H1 (cell line): Measurements from ENCODE around the gene EVA1C. TPM values are rescaled to one million over a fixed set of nuclear protein-coding genes. Genes with fewer than 3 reads are reported as not detected.

Experiments used
- CTCF ChIA-PET: fragments of 300-600 bp; sonication (Branson Sonifier 250); formaldehyde crosslinking; loops from one replicate; lab custom pipeline; 2021; ENCODE audit not compliant: partially characterized antibody; lab: Charles Lee
- POLR2A ChIA-PET: fragments of 300-600 bp; sonication (Branson Sonifier 250); formaldehyde crosslinking; loops from one replicate; lab custom pipeline; 2021; ENCODE audit warnings: inconsistent platforms; ENCODE audit not compliant: partially characterized antibody; lab: Charles Lee
- DNase-seq, 2 experiments: peaks; one replicate each; pipeline versions ENCODE4 v3.0.0 to v3.0.0-alpha.2; 2010 to 2022; ENCODE audit warnings: low spot score in 2 of 2, low read depth in 1 of 2, mixed read lengths in 1 of 2
- FAIRE-seq: peaks from 2 replicates; lab custom pipeline; 2011; peaks lifted over from hg19 to GRCh38; lab: Jason Lieb, UNC
- H2AFZ ChIP-seq: 2 replicates; pipeline ENCODE4 v1.8.1; 2012; ENCODE audit warnings: low read length, inconsistent platforms
- H2AK5ac ChIP-seq: 2 replicates; pipeline ENCODE4 v1.6.1; 2013; ENCODE audit warnings: low read depth, low read length
- H2BK120ac ChIP-seq: replicated peaks from 2 replicates; pipeline ENCODE3; 2013; ENCODE audit warnings: low read depth, low read length, inconsistent platforms
- H2BK12ac ChIP-seq: 2 replicates; pipeline ENCODE4 v1.6.1; 2013; ENCODE audit warnings: low read depth, low read length
- H2BK15ac ChIP-seq: 2 replicates; pipeline ENCODE4 v1.6.1; 2013; ENCODE audit warnings: low read length
- H2BK20ac ChIP-seq: 2 replicates; pipeline ENCODE4 v1.6.1; 2013; ENCODE audit warnings: low read length
- H2BK5ac ChIP-seq: 2 replicates; pipeline ENCODE4 v1.6.1; 2013; ENCODE audit warnings: low read depth, low read length
- H3K14ac ChIP-seq: 2 replicates; pipeline ENCODE4 v1.6.1; 2013; ENCODE audit warnings: inconsistent platforms; ENCODE audit not compliant: insufficient read length
- H3K18ac ChIP-seq: 2 replicates; pipeline ENCODE4 v1.6.1; 2013; ENCODE audit warnings: low read length; ENCODE audit errors: extremely low read depth
- H3K23ac ChIP-seq: 2 replicates; pipeline ENCODE4 v1.6.1; 2013; ENCODE audit warnings: inconsistent platforms; ENCODE audit not compliant: insufficient read length
- H3K23me2 ChIP-seq: 2 replicates; pipeline ENCODE4 v1.6.1; 2013; ENCODE audit warnings: low read depth, low read length
- H3K27ac ChIP-seq: 2 replicates; pipeline ENCODE4 v1.6.1; 2011; ENCODE audit warnings: low read depth, low read length, inconsistent platforms
- H3K27me3 ChIP-seq, 4 experiments: replicated peaks in 1 of 4; 1 replicate in 1 of 4; 2 replicates in 3 of 4; pipeline versions ENCODE4 v1.6.1 to v1.8.1; 2011 to 2013; ENCODE audit warnings: low read length in 3 of 4, mild to moderate bottlenecking in 3 of 4, inconsistent platforms in 2 of 4, mixed read lengths in 2 of 4, moderate library complexity in 1 of 4; ENCODE audit not compliant: control insufficient read depth in 3 of 4, insufficient read depth in 3 of 4; ENCODE audit errors: extremely low read depth in 1 of 4
- H3K36me3 ChIP-seq, 4 experiments: 2 replicates each; pipeline versions ENCODE4 v1.6.1 to v1.8.1; 2011 to 2013; ENCODE audit warnings: mild to moderate bottlenecking in 4 of 4, low read length in 3 of 4, moderate library complexity in 2 of 4, control low read depth in 1 of 4, inconsistent platforms in 1 of 4; ENCODE audit not compliant: insufficient read depth in 4 of 4, control insufficient read depth in 2 of 4
- H3K4ac ChIP-seq: replicated peaks from 2 replicates; pipeline ENCODE3; 2013; ENCODE audit warnings: low read length, low read depth, mixed read lengths, inconsistent platforms; ENCODE audit not compliant: insufficient read length
- H3K4me1 ChIP-seq, 4 experiments: replicated peaks in 1 of 4; 1 replicate in 1 of 4; 2 replicates in 3 of 4; pipeline versions ENCODE4 v1.6.1 to v1.8.1; 2011 to 2013; ENCODE audit warnings: low read length in 3 of 4, inconsistent platforms in 2 of 4, mixed read lengths in 1 of 4; ENCODE audit not compliant: insufficient read depth in 4 of 4, control insufficient read depth in 3 of 4
- H3K4me2 ChIP-seq, 2 experiments: 2 replicates each; pipeline versions ENCODE4 v1.6.1 to v1.8.1; 2011 to 2013; ENCODE audit warnings: low read depth in 2 of 2, low read length in 2 of 2, control low read depth in 1 of 2, inconsistent platforms in 1 of 2, mild to moderate bottlenecking in 1 of 2; ENCODE audit not compliant: insufficient read depth in 1 of 2
- H3K4me3 ChIP-seq, 4 experiments: fragments of 200-600, 300-600 bp in 1 of 4; sonication (generic), shearing (Covaris generic), sonication (Bioruptor Twin) in 1 of 4; 2 replicates each; pipeline versions ENCODE4 v1.5.1 to v1.8.1; 2011 to 2016; ENCODE audit warnings: low read length in 4 of 4, low read depth in 3 of 4, control low read depth in 2 of 4, inconsistent platforms in 2 of 4, mild to moderate bottlenecking in 2 of 4, mixed read lengths in 1 of 4, moderate library complexity in 1 of 4; ENCODE audit not compliant: insufficient read depth in 2 of 4; ENCODE audit errors: extremely low read depth in 1 of 4
- H3K56ac ChIP-seq: replicated peaks from 2 replicates; pipeline ENCODE3; 2013; ENCODE audit warnings: low read depth, mild to moderate bottlenecking, mixed read lengths, low read length, inconsistent platforms; ENCODE audit not compliant: insufficient read length
- H3K79me1 ChIP-seq: 2 replicates; pipeline ENCODE4 v1.6.1; 2013; ENCODE audit warnings: low read depth, low read length, control low read depth
- H3K79me2 ChIP-seq, 2 experiments: 2 replicates each; pipeline versions ENCODE4 v1.6.1 to v1.8.1; 2012 to 2013; ENCODE audit warnings: low read length in 2 of 2, mild to moderate bottlenecking in 2 of 2, inconsistent platforms in 1 of 2; ENCODE audit not compliant: insufficient read depth in 2 of 2, control insufficient read depth in 1 of 2
- H3K9ac ChIP-seq, 4 experiments: replicated peaks in 1 of 4; 1 replicate in 1 of 4; 2 replicates in 3 of 4; pipeline versions ENCODE4 v1.6.1 to v1.8.1; 2011 to 2013; ENCODE audit warnings: low read depth in 3 of 4, low read length in 3 of 4, control low read depth in 2 of 4, mild to moderate bottlenecking in 2 of 4, moderate library complexity in 2 of 4, inconsistent platforms in 1 of 4; ENCODE audit errors: extremely low read depth in 1 of 4
- H3K9me3 ChIP-seq, 2 experiments: 2 replicates each; pipeline versions ENCODE4 v1.6.1 to v1.8.1; 2012 to 2013; ENCODE audit warnings: mild to moderate bottlenecking in 2 of 2, moderate library complexity in 2 of 2, control low read depth in 1 of 2, inconsistent platforms in 1 of 2, low read depth in 1 of 2, low read length in 1 of 2, mixed read lengths in 1 of 2; ENCODE audit not compliant: insufficient read depth in 2 of 2
- H4K20me1 ChIP-seq, 2 experiments: replicated peaks in 1 of 2; 2 replicates each; pipeline versions ENCODE3 to v1.8.1; 2011 to 2013; ENCODE audit warnings: inconsistent platforms in 2 of 2, low read length in 2 of 2, mild to moderate bottlenecking in 1 of 2; ENCODE audit not compliant: insufficient read depth in 2 of 2, control insufficient read depth in 1 of 2
- H4K5ac ChIP-seq: 2 replicates; pipeline ENCODE4 v1.6.1; 2013; ENCODE audit warnings: low read length, low read depth, mixed read lengths, inconsistent platforms; ENCODE audit not compliant: insufficient read length
- H4K8ac ChIP-seq: 2 replicates; pipeline ENCODE4 v1.8.0; 2013; ENCODE audit warnings: mild to moderate bottlenecking, moderate library complexity, low read length, inconsistent platforms; ENCODE audit not compliant: insufficient read depth; ENCODE audit errors: extremely low read depth
- H4K91ac ChIP-seq: replicated peaks from 2 replicates; pipeline ENCODE3; 2013; ENCODE audit warnings: low read length, mixed read lengths, inconsistent platforms; ENCODE audit not compliant: insufficient read length
- HDAC2 ChIP-seq, 2 experiments: fragments of 300-600 bp in 1 of 2; sonication (generic) in 1 of 2; IDR thresholded peaks; 2 replicates each; pipeline ENCODE4 v1.6.1; 2011 to 2012; ENCODE audit warnings: low read depth in 2 of 2, low read length in 2 of 2, mild to moderate bottlenecking in 2 of 2, moderate library complexity in 2 of 2, borderline replicate concordance in 1 of 2, inconsistent platforms in 1 of 2
- WGBS, 2 experiments: shearing (Covaris generic) in 1 of 2; methylation state at CpG; one replicate each; pipeline versions ENCODE4 v1.1.6 to v1.1.7; 2013 to 2015; ENCODE audit warnings: low lambda C conversion rate in 2 of 2, mixed read lengths in 2 of 2, inconsistent platforms in 1 of 2, low coverage in 1 of 2, missing lambda C conversion rate in 1 of 2; ENCODE audit not compliant: insufficient replicate concordance in 2 of 2, insufficient coverage in 1 of 2, insufficient read length in 1 of 2; ENCODE audit errors: extremely low coverage in 1 of 2, missing lambda C conversion rate in 1 of 2; 5-methylcytosine and 5-hydroxymethylcytosine counted together
- polyA plus RNA-seq, 7 experiments: library from polyadenylated mRNA; depleted of rRNA in 3 of 7; stranded (reverse) in 5 of 7; unstranded in 2 of 7; fragments of >200 nt in 5 of 7; fragments of 200-250 nt in 2 of 7; gene quantifications; 1 replicate in 5 of 7; 2 replicates in 1 of 7; 4 replicates in 1 of 7; pipeline versions ENCODE4 v1.2.1 to v1.2.3, GENCODE V29; 2011 to 2013; ENCODE audit warnings: missing spikeins in 2 of 7, mixed read lengths in 2 of 7
- total RNA-seq: library from RNA; stranded (reverse); fragmentation: NEBNext Ultra II Directional; extraction: Animal tissue kit (Norgen Biotek cat#: 25700); gene quantifications from 2 replicates; pipeline ENCODE4 v1.2.1, GENCODE V29; 2021
- TF ChIP-seq, protein P1 (sequence below), 3 experiments: IDR thresholded peaks; 1 replicate in 2 of 3; 2 replicates in 1 of 3; pipeline versions ENCODE4 v1.5.1 to v1.6.1; 2011; ENCODE audit warnings: low read length in 3 of 3, mild to moderate bottlenecking in 3 of 3, inconsistent platforms in 2 of 3, low read depth in 1 of 3, moderate library complexity in 1 of 3; ENCODE audit not compliant: insufficient read depth in 1 of 3; ENCODE audit errors: control extremely low read depth in 1 of 3

The EVA1C gene
- total and polyA plus RNA-seq, 2 of the 8 experiments (the other 6 are each of a cell fraction or from before 2014, with no cell fraction given): 2.6 to 3.6 TPM

- no peak overlapping the region for H2AK5ac ChIP-seq
- H3K36me3 ChIP-seq: peaks cover 17 to 59% (median 34%) of the 10 kb centered on the region in 4 experiments
- WGBS, 2 experiments: 95% methylated on average over 7 of the region's 8 CpGs; no CpG with 5 or more reads in 1 of the 2 experiments
- peaks cover 4 to 5% of the 10 kb centered on the region in 2 experiments for H4K20me1 ChIP-seq
- H3K27me3 ChIP-seq: no peaks in the 10 kb centered on the region
- no peak for TF ChIP-seq HDAC2 (IDR thresholded peaks at IDR 0.05; ENCODE audit: borderline replicate concordance in 1 of 2, low read depth in 2 of 2, low read length in 2 of 2)
- TF ChIP-seq, protein P1, sequence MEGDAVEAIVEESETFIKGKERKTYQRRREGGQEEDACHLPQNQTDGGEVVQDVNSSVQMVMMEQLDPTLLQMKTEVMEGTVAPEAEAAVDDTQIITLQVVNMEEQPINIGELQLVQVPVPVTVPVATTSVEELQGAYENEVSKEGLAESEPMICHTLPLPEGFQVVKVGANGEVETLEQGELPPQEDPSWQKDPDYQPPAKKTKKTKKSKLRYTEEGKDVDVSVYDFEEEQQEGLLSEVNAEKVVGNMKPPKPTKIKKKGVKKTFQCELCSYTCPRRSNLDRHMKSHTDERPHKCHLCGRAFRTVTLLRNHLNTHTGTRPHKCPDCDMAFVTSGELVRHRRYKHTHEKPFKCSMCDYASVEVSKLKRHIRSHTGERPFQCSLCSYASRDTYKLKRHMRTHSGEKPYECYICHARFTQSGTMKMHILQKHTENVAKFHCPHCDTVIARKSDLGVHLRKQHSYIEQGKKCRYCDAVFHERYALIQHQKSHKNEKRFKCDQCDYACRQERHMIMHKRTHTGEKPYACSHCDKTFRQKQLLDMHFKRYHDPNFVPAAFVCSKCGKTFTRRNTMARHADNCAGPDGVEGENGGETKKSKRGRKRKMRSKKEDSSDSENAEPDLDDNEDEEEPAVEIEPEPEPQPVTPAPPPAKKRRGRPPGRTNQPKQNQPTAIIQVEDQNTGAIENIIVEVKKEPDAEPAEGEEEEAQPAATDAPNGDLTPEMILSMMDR (IDR thresholded peaks at IDR 0.05; ENCODE audit: control extremely low read depth in 1 of 3, insufficient read depth in 1 of 3, low read depth in 1 of 3, low read length in 3 of 3): peak in 2 of 3 experiments; percentile 5; a peak in 2 of 4 replicates
- H3K4me1 ChIP-seq: no peaks in the 10 kb centered on the region
- H2BK12ac ChIP-seq: no peak overlapping the region
- H2AFZ ChIP-seq: no peak overlapping the region
- CTCF ChIA-PET: interaction anchor here (0.6 to 1.0 kb wide), 2 partner anchors 15 to 193 kb away, joined by 3 read pairs; no protein-coding TSS in a partner anchor
- no peak overlapping the region for H3K23ac ChIP-seq
- H3K9me3 ChIP-seq: no peaks in the 10 kb centered on the region
- H3K9ac ChIP-seq: no peak overlapping the region
- no peak overlapping the region for H3K27ac ChIP-seq
- H2BK5ac ChIP-seq: no peak overlapping the region
- no peak overlapping the region for H3K4ac ChIP-seq
- peaks cover 0 to 12% of the 10 kb centered on the region in 2 experiments; a peak in 2 of 4 replicates for H3K79me2 ChIP-seq
- no peak overlapping the region for H4K91ac ChIP-seq
- H3K79me1 ChIP-seq: peaks cover 7% of the 10 kb centered on the region; the same call in 1 of the 2 replicates
- POLR2A ChIA-PET: no interaction called here
- FAIRE-seq: no peak
- H3K4me2 ChIP-seq: no peak overlapping the region
- no peak overlapping the region for H3K56ac ChIP-seq
- DNase-seq: no peak
- H4K5ac ChIP-seq: no peak overlapping the region
- H2BK20ac ChIP-seq: no peak overlapping the region
- H2BK15ac ChIP-seq: no peak overlapping the region
- no peak overlapping the region for H4K8ac ChIP-seq
- H3K23me2 ChIP-seq: no peaks in the 10 kb centered on the region
- no peak overlapping the region for H3K4me3 ChIP-seq
- H3K18ac ChIP-seq: no peak overlapping the region
- no peak overlapping the region for H3K14ac ChIP-seq
- H2BK120ac ChIP-seq: no peak overlapping the region
Measured at GRCh38 chr21:32377506-32377905, 35.0 kb upstream of the EVA1C start.
